HFFc6 (cell line): ENCODE results near the gene MAP3K19. TPM values are rescaled to one million over a fixed set of nuclear protein-coding genes. Genes with fewer than 3 reads are reported as not detected.

ENCODE experiments used
- DNase-seq: peaks from one replicate; pipeline ENCODE4 v3.0.0-alpha.2; 2018
- H3K27ac Mint-ChIP-seq: 2 replicates; pipeline ENCODE4 v1.8.0; 2020; ENCODE audit warnings: mild to moderate bottlenecking, mixed read lengths
- H3K27me3 Mint-ChIP-seq: 2 replicates; pipeline ENCODE4 v1.8.0; 2021; ENCODE audit warnings: mild to moderate bottlenecking, moderate library complexity, mixed read lengths; ENCODE audit not compliant: insufficient read depth
- H3K36me3 Mint-ChIP-seq: 2 replicates; pipeline ENCODE4 v1.8.0; 2021; ENCODE audit warnings: low read depth, mixed read lengths
- H3K4me1 Mint-ChIP-seq: 2 replicates; pipeline ENCODE4 v1.8.0; 2020; ENCODE audit warnings: low read depth, mixed read lengths
- H3K4me3 Mint-ChIP-seq: 2 replicates; pipeline ENCODE4 v1.8.0; 2020; ENCODE audit warnings: mild to moderate bottlenecking, moderate library complexity, mixed read lengths
- H3K9me3 Mint-ChIP-seq: 2 replicates; pipeline ENCODE4 v1.8.0; 2020; ENCODE audit warnings: mild to moderate bottlenecking, mixed read lengths
- total RNA-seq, 6 experiments: library from RNA; stranded (reverse); fragmentation: NEBNext Ultra II Directional; extraction: Animal tissue kit (Norgen Biotek cat#: 25700); gene quantifications; 2 replicates in 1 of 6; 3 replicates in 5 of 6; pipeline ENCODE4 v1.2.3, GENCODE V29; 2021
- TF ChIP-seq, protein P1 (sequence below): fragments of 200-600 bp; sonication (generic); IDR thresholded peaks from 2 replicates; pipeline ENCODE4 v1.5.0; 2021; ENCODE audit warnings: antibody characterized with exemption, mild to moderate bottlenecking

MAP3K19 gene
- total RNA-seq, 6 experiments from 2014 or later, result not detected

DNA sequence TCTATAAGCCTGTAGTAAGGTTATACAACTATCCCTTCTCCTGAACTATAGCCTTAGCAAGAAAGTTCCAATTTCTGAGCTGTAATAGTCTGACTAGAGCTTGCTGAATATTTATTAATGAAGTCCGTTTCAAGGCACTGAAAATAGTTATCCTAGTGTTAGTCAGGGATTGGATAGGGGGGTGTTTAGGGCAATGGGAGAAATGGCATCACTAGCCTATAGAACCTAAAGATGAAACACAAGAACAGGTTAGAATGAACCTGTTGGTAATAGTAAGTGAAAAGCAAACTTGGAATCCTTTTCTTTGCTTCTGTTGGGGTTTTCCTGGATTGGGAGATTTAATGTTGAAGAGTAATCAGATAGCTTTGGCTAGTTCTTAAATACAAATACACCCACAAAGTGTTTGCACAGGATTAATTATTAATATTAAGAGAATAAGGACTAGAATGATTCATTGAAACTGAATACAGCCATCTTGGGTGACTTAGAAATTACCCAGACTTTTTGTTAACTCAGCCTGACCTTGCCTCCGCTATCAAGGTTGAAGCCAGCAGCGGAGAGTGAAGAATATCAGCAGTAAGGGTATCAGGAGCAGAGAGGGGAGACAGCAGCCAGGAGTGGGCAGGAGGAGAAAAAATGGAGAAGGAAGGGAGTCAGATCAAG lies 114.3 kb downstream of the MAP3K19 start:
- H3K36me3 Mint-ChIP-seq, result peaks cover 5% of the 10 kb centered on the region; the same call in 1 of the 2 replicates
- TF ChIP-seq, protein P1, sequence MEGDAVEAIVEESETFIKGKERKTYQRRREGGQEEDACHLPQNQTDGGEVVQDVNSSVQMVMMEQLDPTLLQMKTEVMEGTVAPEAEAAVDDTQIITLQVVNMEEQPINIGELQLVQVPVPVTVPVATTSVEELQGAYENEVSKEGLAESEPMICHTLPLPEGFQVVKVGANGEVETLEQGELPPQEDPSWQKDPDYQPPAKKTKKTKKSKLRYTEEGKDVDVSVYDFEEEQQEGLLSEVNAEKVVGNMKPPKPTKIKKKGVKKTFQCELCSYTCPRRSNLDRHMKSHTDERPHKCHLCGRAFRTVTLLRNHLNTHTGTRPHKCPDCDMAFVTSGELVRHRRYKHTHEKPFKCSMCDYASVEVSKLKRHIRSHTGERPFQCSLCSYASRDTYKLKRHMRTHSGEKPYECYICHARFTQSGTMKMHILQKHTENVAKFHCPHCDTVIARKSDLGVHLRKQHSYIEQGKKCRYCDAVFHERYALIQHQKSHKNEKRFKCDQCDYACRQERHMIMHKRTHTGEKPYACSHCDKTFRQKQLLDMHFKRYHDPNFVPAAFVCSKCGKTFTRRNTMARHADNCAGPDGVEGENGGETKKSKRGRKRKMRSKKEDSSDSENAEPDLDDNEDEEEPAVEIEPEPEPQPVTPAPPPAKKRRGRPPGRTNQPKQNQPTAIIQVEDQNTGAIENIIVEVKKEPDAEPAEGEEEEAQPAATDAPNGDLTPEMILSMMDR, result no peak
- no peak for DNase-seq
- H3K4me3 Mint-ChIP-seq, result no peak overlapping the region
- no peaks in the 10 kb centered on the region; the same call in 1 of the 2 replicates for H3K27me3 Mint-ChIP-seq
- H3K4me1 Mint-ChIP-seq, result peaks cover 38% of the 10 kb centered on the region
- H3K27ac Mint-ChIP-seq, result peak overlapping the region; percentile 8; the same call in 1 of the 2 replicates
- H3K9me3 Mint-ChIP-seq, result no peaks in the 10 kb centered on the region

DNA sequence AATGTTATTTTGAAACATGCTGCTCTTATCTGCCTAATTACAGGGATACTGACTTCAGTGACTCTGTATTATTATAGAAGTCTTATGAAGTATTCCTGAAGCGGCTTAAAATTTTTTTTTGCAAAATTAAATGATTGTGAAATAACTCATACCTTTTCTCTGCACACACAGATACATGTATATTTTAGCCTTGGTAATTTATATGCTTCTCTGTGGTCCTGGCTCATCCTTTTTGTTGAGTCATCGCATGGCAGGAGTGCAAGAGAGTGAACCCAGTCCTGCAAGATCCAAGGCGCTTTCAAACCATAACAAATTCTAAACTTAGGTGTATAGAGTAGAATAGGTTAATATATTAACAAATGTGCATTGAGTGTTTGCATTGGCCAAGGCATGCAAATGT lies 120.1 kb downstream of the MAP3K19 start:
- H3K27ac Mint-ChIP-seq, result peak overlapping the region; percentile 36
- peaks cover 18% of the 10 kb centered on the region for H3K36me3 Mint-ChIP-seq
- no peaks in the 10 kb centered on the region; the same call in 1 of the 2 replicates for H3K27me3 Mint-ChIP-seq
- no peaks in the 10 kb centered on the region for H3K9me3 Mint-ChIP-seq
- peaks cover 70% of the 10 kb centered on the region for H3K4me1 Mint-ChIP-seq
- DNase-seq, result peak; percentile 12
- no peak overlapping the region for H3K4me3 Mint-ChIP-seq
- TF ChIP-seq, protein P1, result no peak

DNA sequence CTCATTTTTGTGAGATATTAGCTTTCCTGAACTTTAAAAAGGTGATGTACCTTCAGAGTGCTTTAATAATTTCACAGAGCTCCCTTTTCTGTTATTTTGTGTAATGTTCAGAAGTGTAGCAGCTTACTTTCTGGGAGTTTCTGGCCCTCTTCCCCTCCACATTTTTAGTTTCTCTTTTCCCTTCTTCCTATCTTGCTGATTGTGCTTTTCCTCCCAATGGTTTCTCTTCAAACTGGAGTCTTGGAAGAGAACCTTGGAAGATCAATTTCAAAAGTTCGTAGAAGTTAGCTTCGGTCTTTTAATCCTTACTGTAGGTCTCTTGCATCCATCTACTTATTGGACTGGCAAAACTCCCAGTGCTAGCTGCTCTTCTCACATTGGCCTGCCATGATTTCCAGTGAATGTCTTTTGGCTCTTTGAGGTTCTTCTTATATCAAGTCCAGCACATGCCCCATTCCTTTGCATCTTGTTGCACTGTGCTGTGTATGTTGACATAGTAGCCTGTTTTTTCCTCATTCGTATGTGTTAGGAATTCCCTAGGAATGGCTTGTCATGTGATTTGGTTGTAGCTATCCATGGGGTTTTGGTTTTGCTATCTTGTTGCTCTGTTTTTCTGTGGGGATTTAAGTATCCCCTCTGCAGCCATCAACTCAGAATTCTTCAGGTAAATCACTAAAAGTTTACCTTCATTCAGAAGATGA lies 120.9 kb downstream of the MAP3K19 start:
- H3K4me1 Mint-ChIP-seq, result peaks cover 74% of the 10 kb centered on the region
- H3K9me3 Mint-ChIP-seq, result no peaks in the 10 kb centered on the region
- H3K27ac Mint-ChIP-seq, result peak overlapping the region; percentile 60
- H3K27me3 Mint-ChIP-seq, result no peaks in the 10 kb centered on the region; the same call in 1 of the 2 replicates
- TF ChIP-seq, protein P1, result no peak
- no peak overlapping the region for H3K4me3 Mint-ChIP-seq
- DNase-seq, result no peak
- H3K36me3 Mint-ChIP-seq, result peaks cover 18% of the 10 kb centered on the region

DNA sequence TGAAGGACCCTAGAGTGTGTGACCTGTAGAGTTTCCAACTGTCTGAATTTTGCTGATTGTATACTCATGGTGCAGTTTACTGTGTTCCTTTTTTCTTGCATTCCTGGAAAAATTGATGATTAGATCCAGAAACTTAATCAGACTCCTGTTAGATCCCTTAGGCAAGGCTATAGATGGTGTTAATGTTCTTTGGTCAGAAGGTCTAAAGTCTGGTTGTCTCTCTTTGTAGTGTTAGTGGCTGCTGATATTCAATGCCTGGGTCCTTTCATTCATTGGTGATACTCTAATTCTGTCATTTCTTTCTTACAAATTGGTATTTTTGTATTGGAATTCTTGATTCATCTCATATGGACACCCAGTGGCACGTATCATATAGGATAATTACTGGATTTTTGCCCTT lies 122.3 kb downstream of the MAP3K19 start:
- no peak overlapping the region for H3K4me3 Mint-ChIP-seq
- no peak for DNase-seq
- no peak overlapping the region for H3K27ac Mint-ChIP-seq
- H3K9me3 Mint-ChIP-seq, result no peaks in the 10 kb centered on the region
- H3K27me3 Mint-ChIP-seq, result no peaks in the 10 kb centered on the region
- peaks cover 18% of the 10 kb centered on the region for H3K36me3 Mint-ChIP-seq
- peaks cover 74% of the 10 kb centered on the region for H3K4me1 Mint-ChIP-seq
- TF ChIP-seq, protein P1, result no peak

DNA sequence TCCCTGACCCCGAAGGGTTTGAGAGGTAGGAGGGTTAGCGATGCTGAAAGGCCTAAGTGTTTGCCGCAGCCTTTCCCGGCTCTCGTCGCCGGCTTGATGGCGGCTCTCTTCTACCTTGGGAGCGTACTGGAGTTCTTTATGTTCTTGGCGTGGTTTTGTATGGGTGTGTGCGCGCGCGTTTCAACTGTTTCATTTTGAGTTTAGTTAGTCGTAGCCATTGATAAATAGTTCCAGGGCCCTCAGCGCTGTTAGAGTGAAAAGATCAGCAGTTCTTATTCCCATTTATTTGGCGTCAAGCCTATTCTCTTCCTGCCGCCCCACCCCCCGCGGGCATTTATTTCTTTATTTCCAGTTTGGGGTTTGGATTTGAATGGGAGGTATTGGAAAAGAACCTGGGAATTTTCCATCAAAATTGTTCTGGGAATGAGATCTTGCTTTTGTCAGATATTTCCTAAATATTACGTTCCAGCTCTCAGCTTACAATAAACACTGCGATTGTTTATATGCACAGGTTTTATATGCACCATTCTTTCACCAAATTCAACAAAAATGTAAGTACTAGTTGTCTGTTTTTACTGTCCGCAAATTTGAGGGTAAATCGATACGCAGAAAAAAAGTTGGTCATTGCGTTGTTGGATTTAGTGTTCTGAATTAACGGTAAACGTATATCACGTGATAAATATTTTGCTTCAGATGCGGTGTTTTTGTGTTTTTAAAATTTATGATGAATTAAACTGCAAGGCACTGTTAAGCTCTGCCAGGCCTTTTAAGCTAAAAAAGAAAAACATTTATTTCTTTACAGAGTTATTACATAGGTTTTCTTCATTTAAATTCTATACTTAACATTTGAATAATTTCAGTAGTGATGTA lies 127.7 kb downstream of the MAP3K19 start:
- H3K4me3 Mint-ChIP-seq, result peak overlapping the region; percentile 96
- DNase-seq, result no peak

More for the DNA sequence above, 127.7 kb downstream of the MAP3K19 start:
- Mint-ChIP-seq H3K27me3 (no peaks in the 10 kb centered on the region), H3K4me1 (peaks cover 49% of the 10 kb centered on the region), H3K36me3 (peaks cover 15% of the 10 kb centered on the region), H3K27ac (peak overlapping the region; percentile 97), H3K9me3 (no peaks in the 10 kb centered on the region)
- TF ChIP-seq, protein P1, result no peak
